Activated naive CD4-positive, alpha-beta T cell treated with anti-CD3 and anti-CD28 coated beads, Interleukin-2, amount 50 U/mL, for 24 hours (primary cell): ENCODE results near the gene DRAXIN.

Experiments
- H3K27ac Mint-ChIP-seq: one replicate; pipeline ENCODE4 v1.8.0; 2021; ENCODE audit warnings: mild to moderate bottlenecking, mixed read lengths
- H3K27me3 Mint-ChIP-seq: one replicate; pipeline ENCODE4 v1.8.0; 2021; ENCODE audit warnings: mixed read lengths
- H3K36me3 Mint-ChIP-seq: one replicate; pipeline ENCODE4 v1.8.0; 2021; ENCODE audit warnings: mixed read lengths
- H3K4me1 Mint-ChIP-seq: one replicate; pipeline ENCODE4 v1.8.0; 2021; ENCODE audit warnings: mixed read lengths
- H3K4me3 Mint-ChIP-seq: one replicate; pipeline ENCODE4 v1.8.0; 2021; ENCODE audit warnings: mild to moderate bottlenecking, mixed read lengths
- H3K9me3 Mint-ChIP-seq: one replicate; pipeline ENCODE4 v1.8.0; 2021; ENCODE audit warnings: mixed read lengths

DRAXIN gene

DNA sequence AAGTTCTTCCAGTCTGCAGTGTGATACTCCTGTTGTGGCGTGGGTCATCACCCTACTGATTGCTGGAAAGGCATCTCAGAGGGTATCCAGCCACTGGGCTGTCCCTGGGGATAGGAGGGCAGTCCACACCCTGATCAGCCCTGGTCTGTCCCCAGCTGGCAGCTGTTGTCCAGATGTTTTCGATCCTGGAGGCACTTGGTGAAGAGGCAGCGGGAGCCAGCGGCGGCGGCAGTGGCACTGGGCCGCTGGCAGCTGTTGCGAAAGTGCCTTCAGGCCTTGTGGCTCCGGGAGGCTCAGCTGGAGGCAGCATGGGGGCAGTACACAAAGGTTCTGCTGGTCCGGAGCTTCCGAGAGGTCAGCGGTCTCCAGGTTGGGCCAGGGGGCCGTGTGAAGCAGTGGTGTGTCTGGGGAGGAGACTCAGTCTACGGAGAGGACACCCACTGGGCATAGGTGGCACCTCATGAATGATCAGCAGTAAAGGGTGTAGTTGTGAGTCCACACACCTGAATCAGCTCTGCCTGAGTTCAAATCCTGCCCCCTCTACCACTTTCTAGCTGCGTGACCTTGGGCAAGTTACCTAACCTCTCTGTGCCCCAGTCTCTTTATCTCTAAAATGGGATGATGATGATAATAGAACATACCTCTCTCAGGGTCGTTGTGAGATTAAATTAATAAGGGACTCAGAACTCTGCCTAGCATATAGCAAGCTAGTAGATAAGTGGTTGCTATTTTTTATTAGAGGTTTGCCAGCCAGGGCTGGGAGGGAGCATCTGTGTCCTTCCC is 76.6 kb downstream of the DRAXIN start:
- Mint-ChIP-seq H3K27me3 (peaks cover 1% of the 10 kb centered on the region), H3K4me1 (no peaks in the 10 kb centered on the region), H3K27ac (no peak overlapping the region), H3K9me3 (no peaks in the 10 kb centered on the region), H3K36me3 (no peaks in the 10 kb centered on the region), H3K4me3 (no peak overlapping the region)

DNA sequence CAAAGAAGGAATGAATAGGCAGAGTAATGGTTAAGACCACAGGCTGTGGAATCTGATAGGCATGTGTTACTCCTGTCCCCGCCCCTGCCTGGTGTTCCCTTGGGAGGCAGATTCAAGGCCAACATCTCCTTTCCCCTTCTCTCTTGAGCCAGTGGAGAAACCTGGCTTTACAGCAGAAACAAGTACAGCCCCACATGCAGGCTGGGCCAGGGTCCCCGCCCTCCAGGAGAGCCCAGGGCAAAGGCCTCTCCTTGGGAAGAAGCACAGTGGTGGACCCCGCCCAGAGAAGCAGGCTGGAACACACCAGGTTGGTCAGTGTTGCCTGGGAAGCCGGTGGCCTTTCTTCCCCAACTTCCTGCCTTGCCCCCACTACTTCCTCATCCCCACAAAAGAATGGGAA is 77.3 kb downstream of the DRAXIN start:
- no peaks in the 10 kb centered on the region for H3K9me3 Mint-ChIP-seq
- no peaks in the 10 kb centered on the region for H3K36me3 Mint-ChIP-seq
- peaks cover 1% of the 10 kb centered on the region for H3K27me3 Mint-ChIP-seq
- no peak overlapping the region for H3K27ac Mint-ChIP-seq
- no peaks in the 10 kb centered on the region for H3K4me1 Mint-ChIP-seq
- no peak overlapping the region for H3K4me3 Mint-ChIP-seq

DNA sequence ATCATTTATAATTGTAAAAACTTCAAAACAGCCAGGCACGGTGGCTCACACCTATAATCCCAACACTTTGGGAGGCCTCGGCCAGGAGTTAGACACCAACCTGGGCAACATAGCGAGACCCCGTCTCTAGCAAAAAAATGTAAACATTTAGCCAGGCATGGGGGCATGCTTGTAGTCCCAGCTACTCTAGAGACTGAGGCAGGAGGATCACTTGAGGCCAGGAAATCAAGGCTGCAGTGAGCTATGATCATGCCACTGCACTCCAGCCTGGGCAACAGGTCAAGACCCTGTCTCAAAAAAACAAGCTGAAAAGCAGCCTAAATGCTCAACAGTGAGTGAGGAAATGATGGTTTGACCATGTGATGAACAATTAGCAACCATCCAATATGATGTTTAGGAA is 77.8 kb downstream of the DRAXIN start:
- Mint-ChIP-seq H3K27me3 (no peaks in the 10 kb centered on the region), H3K27ac (no peak overlapping the region), H3K9me3 (no peaks in the 10 kb centered on the region), H3K4me3 (no peak overlapping the region), H3K36me3 (no peaks in the 10 kb centered on the region), H3K4me1 (no peaks in the 10 kb centered on the region)

DNA sequence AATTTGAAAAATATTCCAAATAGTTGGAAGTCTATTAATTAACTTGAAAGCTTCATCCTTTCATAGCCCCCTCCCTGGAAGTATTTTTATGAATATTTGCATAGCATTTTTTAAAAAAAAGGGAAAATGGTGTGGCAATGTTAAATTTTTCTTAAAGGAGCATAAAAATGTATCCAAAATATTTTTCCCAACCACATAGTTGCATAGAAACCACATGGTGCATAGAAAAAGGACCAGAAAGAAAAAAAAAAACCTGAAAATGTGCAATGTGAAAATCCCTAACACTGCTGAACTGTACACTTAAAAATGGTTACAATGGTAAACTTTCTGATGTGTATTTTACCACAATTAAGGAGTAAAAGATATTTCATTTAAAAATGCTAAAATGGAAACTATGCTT is 78.5 kb downstream of the DRAXIN start:
- no peak overlapping the region for H3K4me3 Mint-ChIP-seq
- H3K27ac Mint-ChIP-seq: no peak overlapping the region
- no peaks in the 10 kb centered on the region for H3K4me1 Mint-ChIP-seq
- H3K36me3 Mint-ChIP-seq: no peaks in the 10 kb centered on the region
- H3K27me3 Mint-ChIP-seq: no peaks in the 10 kb centered on the region
- H3K9me3 Mint-ChIP-seq: no peaks in the 10 kb centered on the region

DNA sequence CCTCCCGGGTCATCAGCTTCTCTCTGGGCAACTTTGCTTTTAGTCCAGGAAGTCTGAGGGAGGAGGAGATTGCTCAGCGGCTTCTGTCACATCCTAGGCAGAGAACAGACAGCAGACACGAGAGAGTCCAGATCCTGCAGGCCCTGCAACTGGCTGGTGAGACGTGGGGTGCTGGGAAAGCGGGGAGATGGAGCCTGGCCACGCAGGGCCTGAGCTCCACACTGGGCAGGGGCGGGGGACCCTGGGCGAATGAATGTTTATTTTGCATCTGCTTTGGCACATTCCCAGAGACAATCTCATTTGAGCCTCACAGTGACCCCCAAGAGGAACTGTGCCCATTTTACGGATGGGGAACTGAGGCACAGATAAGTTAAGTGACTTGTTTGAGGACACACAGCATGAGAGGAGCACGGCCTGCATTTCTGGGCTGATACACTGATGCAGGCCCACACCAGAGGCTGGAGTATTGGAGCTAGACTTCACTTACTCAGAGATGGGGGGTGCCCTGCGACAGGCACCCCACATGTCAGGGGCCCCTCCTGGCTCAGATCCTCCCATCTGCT is 80.1 kb downstream of the DRAXIN start:
- no peak overlapping the region for H3K27ac Mint-ChIP-seq
- no peaks in the 10 kb centered on the region for H3K9me3 Mint-ChIP-seq
- H3K36me3 Mint-ChIP-seq: no peaks in the 10 kb centered on the region
- H3K4me3 Mint-ChIP-seq: no peak overlapping the region
- no peaks in the 10 kb centered on the region for H3K27me3 Mint-ChIP-seq
- H3K4me1 Mint-ChIP-seq: no peaks in the 10 kb centered on the region

DNA sequence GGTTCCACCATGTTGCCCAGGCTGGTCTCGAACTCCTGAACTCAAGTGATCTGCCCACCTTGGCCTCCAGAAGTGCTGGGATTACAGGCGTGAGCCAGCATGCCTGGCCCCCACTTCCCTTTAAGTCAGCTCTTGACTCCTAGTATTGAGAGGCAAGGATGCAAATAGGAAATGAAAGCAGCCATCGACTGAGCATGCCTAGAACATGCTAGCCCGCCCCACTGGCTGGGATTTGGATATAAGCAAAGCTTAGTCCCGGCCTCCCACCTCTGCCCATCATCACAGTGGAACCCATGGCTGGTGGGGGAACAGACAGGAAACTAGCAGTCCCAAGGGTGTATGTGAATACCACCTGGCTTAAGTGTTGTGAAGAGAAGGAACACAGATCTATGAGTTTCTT is 80.9 kb downstream of the DRAXIN start:
- H3K9me3 Mint-ChIP-seq: no peaks in the 10 kb centered on the region
- no peak overlapping the region for H3K4me3 Mint-ChIP-seq
- no peaks in the 10 kb centered on the region for H3K36me3 Mint-ChIP-seq
- H3K4me1 Mint-ChIP-seq: no peaks in the 10 kb centered on the region
- no peak overlapping the region for H3K27ac Mint-ChIP-seq
- no peaks in the 10 kb centered on the region for H3K27me3 Mint-ChIP-seq

DNA sequence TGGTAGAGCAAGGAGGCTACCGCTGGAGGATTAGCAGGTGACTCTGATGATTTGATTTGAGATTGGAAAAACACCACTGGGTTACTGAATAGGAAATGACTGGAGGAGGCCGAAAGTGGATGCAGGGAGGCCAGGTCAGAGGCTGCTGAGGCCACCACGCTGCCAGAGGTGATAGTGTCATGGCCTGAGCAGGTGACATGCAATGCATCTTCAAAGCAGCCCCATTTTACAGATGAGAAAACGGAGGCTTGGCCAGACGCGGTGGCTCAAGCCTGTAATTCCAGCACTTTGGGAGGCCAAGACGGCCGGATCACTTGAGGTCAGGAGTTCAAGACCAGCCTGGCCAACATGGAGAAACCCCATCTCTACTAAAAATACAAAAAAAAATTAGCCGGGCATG is 83.2 kb downstream of the DRAXIN start:
- no peaks in the 10 kb centered on the region for H3K36me3 Mint-ChIP-seq
- no peaks in the 10 kb centered on the region for H3K27me3 Mint-ChIP-seq
- H3K9me3 Mint-ChIP-seq: no peaks in the 10 kb centered on the region
- H3K4me1 Mint-ChIP-seq: no peaks in the 10 kb centered on the region
- H3K27ac Mint-ChIP-seq: no peak overlapping the region
- no peak overlapping the region for H3K4me3 Mint-ChIP-seq
